ENCODE measurements around the gene ADAM12.
"Not testable (repeated sequence)": the region's sequence is repeated elsewhere in the genome, so short reads cannot be mapped to it uniquely, and the experiment has no call there.

ADAM12 gene

DNA sequence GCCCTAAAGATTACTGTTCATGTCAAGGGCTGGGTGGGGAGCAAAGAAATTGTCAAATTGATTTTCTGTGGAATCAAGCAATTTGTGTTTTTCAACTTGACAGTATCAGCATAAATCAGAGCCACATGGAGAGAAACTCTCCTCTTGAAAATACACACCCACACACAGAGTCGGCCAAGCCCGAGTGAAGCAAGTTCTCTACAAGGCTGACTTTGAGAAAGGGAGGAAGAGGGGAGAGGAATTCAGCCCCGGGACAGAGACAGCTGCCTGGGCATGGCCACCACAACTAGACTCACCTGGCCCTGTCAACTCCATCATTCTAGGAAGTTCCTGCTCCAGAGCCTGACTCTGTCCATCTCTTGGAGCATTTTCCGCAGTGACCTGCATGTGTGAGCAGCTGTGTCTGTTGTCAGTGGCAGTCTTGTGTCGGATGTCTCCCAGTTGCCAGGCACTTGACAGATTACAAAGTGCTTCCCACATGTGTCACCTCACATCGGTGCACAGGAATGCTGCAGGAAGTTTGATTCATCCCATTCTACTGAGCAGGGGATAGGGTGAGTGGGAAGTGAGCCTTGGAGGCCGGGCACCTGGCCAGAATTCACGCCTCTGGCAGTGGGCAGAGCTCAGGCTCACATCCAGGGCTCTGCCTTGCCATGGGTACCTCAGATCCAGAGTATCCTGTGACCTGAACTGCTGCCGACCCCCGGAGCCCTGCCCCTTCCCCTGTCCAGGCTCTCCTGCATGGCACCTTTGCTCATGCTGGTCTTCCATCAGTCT is 37.9 kb downstream of the ADAM12 start:
- DNase-seq, result no peak
- Histone ChIP-seq H3K27ac (ENCODE audit: insufficient read depth, low read length, poor library complexity, severe bottlenecking) (no peak overlapping the region), H3K9me3 (ENCODE audit: control insufficient read depth, low read length) (no peaks in the 10 kb centered on the region), H3K36me3 (ENCODE audit: control insufficient read depth, insufficient read depth, low read length) (no peaks in the 10 kb centered on the region), H3K4me3 (ENCODE audit: insufficient read depth, low read depth, low read length, poor library complexity, severe bottlenecking) (no peak overlapping the region), H3K27me3 (replicated peaks; ENCODE audit: control insufficient read depth, insufficient read depth, low read length, poor library complexity, severe bottlenecking) (no peaks in the 10 kb centered on the region), H3K4me1 (ENCODE audit: control insufficient read depth, insufficient read depth, low read length, poor library complexity, severe bottlenecking) (no peaks in the 10 kb centered on the region)

DNA sequence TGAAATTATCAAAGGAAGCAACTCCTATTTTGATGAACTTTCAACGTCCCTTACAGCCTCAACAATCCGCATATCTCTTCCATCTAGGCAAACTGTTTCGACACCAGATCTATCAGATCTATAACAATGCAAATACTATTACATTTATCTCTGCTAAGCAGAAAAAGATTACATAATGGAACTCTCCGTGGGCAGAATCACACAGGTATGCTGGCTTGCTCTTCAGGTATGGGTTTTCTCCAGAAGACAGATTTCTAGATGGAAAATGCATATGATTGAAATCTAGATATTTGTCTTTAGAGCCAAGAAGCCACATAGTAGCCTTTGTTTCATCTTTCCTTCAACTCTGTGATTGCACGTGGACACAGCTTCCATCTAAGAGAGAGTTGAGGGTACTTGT is 38.6 kb downstream of the ADAM12 start:
- no peaks in the 10 kb centered on the region for H3K9me3 ChIP-seq (ENCODE audit: control insufficient read depth, low read length)
- no peaks in the 10 kb centered on the region for H3K36me3 ChIP-seq (ENCODE audit: control insufficient read depth, insufficient read depth, low read length)
- no peak for DNase-seq
- no peaks in the 10 kb centered on the region for H3K4me1 ChIP-seq (ENCODE audit: control insufficient read depth, insufficient read depth, low read length, poor library complexity, severe bottlenecking)
- no peak overlapping the region for H3K27ac ChIP-seq (ENCODE audit: insufficient read depth, low read length, poor library complexity, severe bottlenecking)
- H3K27me3 ChIP-seq (replicated peaks; ENCODE audit: control insufficient read depth, insufficient read depth, low read length, poor library complexity, severe bottlenecking), result no peaks in the 10 kb centered on the region
- H3K4me3 ChIP-seq (ENCODE audit: insufficient read depth, low read depth, low read length, poor library complexity, severe bottlenecking), result no peak overlapping the region

DNA sequence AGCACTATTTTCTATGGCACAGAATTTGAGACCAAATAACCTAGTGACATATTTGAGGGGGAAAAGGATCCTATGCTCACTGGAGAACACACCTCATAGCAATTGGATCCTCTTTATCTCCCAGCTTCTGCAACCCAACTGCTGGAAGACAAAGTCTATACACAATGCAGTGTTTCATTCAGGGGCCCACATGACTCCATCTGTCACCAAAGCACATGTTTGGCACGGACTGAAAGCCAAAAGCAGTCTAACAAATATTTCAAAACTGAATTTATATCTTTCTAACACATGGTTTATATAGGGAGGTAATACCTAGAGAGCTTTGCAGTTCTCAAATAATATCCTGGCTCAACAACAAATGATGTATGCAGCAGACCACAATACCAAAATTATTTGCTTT is 39.2 kb downstream of the ADAM12 start:
- no peak overlapping the region for H3K4me3 ChIP-seq (ENCODE audit: insufficient read depth, low read depth, low read length, poor library complexity, severe bottlenecking)
- H3K4me1 ChIP-seq (ENCODE audit: control insufficient read depth, insufficient read depth, low read length, poor library complexity, severe bottlenecking), result no peaks in the 10 kb centered on the region
- DNase-seq, result no peak
- H3K36me3 ChIP-seq (ENCODE audit: control insufficient read depth, insufficient read depth, low read length), result no peaks in the 10 kb centered on the region
- no peak overlapping the region for H3K27ac ChIP-seq (ENCODE audit: insufficient read depth, low read length, poor library complexity, severe bottlenecking)
- H3K9me3 ChIP-seq (ENCODE audit: control insufficient read depth, low read length), result no peaks in the 10 kb centered on the region
- no peaks in the 10 kb centered on the region for H3K27me3 ChIP-seq (replicated peaks; ENCODE audit: control insufficient read depth, insufficient read depth, low read length, poor library complexity, severe bottlenecking)

DNA sequence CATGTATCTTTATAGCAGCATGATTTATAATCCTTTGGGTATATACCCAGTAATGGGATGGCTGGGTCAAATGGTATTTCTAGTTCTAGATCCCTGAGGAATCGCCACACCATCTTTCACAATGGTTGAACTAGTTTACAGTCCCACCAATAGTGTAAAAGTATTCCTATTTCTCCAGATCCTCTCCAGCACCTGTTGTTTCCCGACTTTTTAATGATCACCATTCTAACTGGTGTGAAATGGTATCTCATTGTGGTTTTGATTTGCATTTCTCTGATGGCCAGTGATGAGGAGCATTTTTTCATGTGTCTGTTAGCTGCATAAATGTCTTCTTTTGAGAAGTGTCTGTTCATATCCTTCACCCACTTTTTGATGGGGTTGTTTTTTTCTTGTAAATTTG is 44.8 kb downstream of the ADAM12 start:
- H3K27me3 ChIP-seq (replicated peaks; ENCODE audit: control insufficient read depth, insufficient read depth, low read length, poor library complexity, severe bottlenecking); DNase-seq; H3K9me3 ChIP-seq (ENCODE audit: control insufficient read depth, low read length); H3K4me3 ChIP-seq (ENCODE audit: insufficient read depth, low read depth, low read length, poor library complexity, severe bottlenecking); H3K4me1 ChIP-seq (ENCODE audit: control insufficient read depth, insufficient read depth, low read length, poor library complexity, severe bottlenecking); H3K36me3 ChIP-seq (ENCODE audit: control insufficient read depth, insufficient read depth, low read length); H3K27ac ChIP-seq (ENCODE audit: insufficient read depth, low read length, poor library complexity, severe bottlenecking): not testable (repeated sequence)

DNA sequence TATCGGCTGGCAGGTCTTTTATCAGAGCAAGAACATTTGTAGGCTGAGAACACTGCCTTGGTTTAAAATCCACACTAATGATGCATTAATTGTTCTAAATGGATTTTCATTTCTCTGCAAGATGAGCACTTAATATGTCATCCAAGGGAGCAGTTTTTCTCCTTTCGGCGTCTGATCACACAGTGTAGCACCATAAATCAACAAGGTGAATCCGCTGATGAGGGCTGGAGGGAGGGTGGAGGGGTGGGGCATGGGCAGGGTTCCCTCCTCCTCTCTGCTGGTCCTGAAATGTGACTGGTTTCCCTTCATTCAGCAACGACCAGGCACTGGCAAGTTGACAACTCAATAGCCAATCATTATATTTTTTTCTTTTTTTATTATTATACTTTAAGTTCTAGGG is 45.6 kb downstream of the ADAM12 start:
- Histone ChIP-seq H3K9me3 (ENCODE audit: control insufficient read depth, low read length) (no peaks in the 10 kb centered on the region), H3K36me3 (ENCODE audit: control insufficient read depth, insufficient read depth, low read length) (no peaks in the 10 kb centered on the region), H3K4me1 (ENCODE audit: control insufficient read depth, insufficient read depth, low read length, poor library complexity, severe bottlenecking) (no peaks in the 10 kb centered on the region), H3K4me3 (ENCODE audit: insufficient read depth, low read depth, low read length, poor library complexity, severe bottlenecking) (no peak overlapping the region), H3K27ac (ENCODE audit: insufficient read depth, low read length, poor library complexity, severe bottlenecking) (no peak overlapping the region), H3K27me3 (replicated peaks; ENCODE audit: control insufficient read depth, insufficient read depth, low read length, poor library complexity, severe bottlenecking) (no peaks in the 10 kb centered on the region)
- no peak for DNase-seq

DNA sequence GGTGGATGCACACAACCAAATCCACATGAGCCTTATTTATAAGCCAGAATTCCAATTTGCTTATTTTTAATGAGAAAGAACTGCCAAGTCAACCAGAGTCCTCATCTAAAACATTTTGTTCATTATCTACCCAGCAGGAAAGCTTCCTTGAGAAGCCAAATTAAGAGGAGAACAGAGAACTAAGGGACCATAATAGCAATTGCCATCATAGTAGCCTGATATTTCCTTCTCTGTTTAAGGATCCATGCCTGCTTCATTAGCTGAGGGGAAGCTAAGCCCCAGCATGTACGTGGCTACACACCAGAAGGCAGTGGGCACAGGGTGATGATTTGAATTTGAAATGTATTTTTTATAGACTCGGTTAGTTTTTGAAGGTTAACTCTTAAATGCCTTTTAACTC is 46.8 kb downstream of the ADAM12 start:
- H3K27me3 ChIP-seq (replicated peaks; ENCODE audit: control insufficient read depth, insufficient read depth, low read length, poor library complexity, severe bottlenecking), result no peaks in the 10 kb centered on the region
- H3K9me3 ChIP-seq (ENCODE audit: control insufficient read depth, low read length), result no peaks in the 10 kb centered on the region
- H3K4me1 ChIP-seq (ENCODE audit: control insufficient read depth, insufficient read depth, low read length, poor library complexity, severe bottlenecking), result no peaks in the 10 kb centered on the region
- no peak overlapping the region for H3K27ac ChIP-seq (ENCODE audit: insufficient read depth, low read length, poor library complexity, severe bottlenecking)
- DNase-seq, result no peak
- no peak overlapping the region for H3K4me3 ChIP-seq (ENCODE audit: insufficient read depth, low read depth, low read length, poor library complexity, severe bottlenecking)
- no peaks in the 10 kb centered on the region for H3K36me3 ChIP-seq (ENCODE audit: control insufficient read depth, insufficient read depth, low read length)

DNA sequence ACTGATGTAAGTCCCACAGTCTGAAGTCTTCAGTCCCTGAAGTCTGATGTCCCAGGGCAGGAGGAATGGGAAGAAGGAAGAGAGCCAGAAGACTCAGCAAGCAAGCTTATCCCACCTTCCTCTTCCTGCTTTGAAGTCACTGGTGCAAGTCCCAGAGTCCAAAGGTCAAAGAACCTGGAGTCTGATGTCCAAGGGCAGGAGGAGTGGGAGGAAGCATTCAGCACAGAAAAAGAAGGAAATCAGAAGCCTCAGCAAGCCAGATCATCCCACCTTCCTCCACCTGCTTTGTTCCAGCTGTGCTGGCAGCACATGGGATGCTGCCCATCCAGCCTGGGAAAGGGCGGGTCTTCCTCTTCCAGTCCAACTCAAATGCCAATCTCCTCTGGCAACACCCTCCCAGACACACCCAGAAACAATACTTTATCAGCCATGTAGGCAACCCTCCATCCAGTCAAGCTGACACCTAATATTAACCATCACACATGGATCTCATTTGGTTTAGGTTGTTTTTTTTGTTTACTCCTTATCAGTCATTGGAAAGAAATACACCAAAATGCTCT is 50.9 kb downstream of the ADAM12 start:
- no peak for DNase-seq
- H3K36me3 ChIP-seq (ENCODE audit: control insufficient read depth, insufficient read depth, low read length), result no peaks in the 10 kb centered on the region
- no peak overlapping the region for H3K4me3 ChIP-seq (ENCODE audit: insufficient read depth, low read depth, low read length, poor library complexity, severe bottlenecking)
- no peaks in the 10 kb centered on the region for H3K4me1 ChIP-seq (ENCODE audit: control insufficient read depth, insufficient read depth, low read length, poor library complexity, severe bottlenecking)
- H3K27ac ChIP-seq (ENCODE audit: insufficient read depth, low read length, poor library complexity, severe bottlenecking), result no peak overlapping the region
- H3K9me3 ChIP-seq (ENCODE audit: control insufficient read depth, low read length), result no peaks in the 10 kb centered on the region
- H3K27me3 ChIP-seq (replicated peaks; ENCODE audit: control insufficient read depth, insufficient read depth, low read length, poor library complexity, severe bottlenecking), result no peaks in the 10 kb centered on the region

DNA sequence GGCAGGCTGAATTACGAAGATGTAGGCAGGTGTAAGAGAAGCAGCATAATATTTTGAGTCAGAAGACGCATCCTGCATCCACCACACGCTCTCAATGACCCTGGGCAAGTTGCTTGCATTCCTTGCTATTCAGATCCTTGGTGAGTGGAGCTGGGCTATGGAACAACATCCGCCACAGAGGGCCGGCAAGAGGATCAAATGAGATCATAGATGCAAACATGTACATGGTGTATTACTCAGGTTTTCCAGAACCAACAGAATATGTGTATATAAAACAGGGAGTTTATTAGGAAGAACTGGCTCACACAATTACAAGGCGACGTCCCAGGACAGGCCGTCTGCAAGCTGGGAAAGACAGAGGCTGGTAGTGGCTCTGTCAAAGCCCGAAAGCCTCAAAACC is 51.5 kb downstream of the ADAM12 start:
- Histone ChIP-seq H3K4me3 (ENCODE audit: insufficient read depth, low read depth, low read length, poor library complexity, severe bottlenecking) (no peak overlapping the region), H3K4me1 (ENCODE audit: control insufficient read depth, insufficient read depth, low read length, poor library complexity, severe bottlenecking) (no peaks in the 10 kb centered on the region)
- no peak for DNase-seq

DNA sequence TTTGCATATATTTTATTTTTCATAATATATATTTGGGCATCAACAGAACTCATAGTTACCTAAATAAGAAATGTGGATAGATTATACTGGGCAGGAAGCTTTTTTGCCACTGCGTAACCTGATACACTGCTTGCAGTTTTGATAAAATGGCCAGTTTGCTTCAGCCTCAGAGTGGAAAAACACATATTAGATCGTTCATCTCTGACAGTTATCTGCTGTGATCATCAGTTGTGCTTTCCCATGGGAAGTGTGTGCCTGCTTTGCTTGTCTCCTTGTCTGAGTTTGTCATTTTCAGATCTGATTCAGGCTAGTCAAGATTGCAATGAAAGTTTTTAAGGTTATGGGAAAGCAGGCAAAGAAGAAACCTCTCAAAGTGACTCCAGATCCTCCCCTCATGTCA is 54.0 kb downstream of the ADAM12 start:
- H3K4me3 ChIP-seq (ENCODE audit: insufficient read depth, low read depth, low read length, poor library complexity, severe bottlenecking), result no peak overlapping the region
- no peak for DNase-seq
- H3K27me3 ChIP-seq (replicated peaks; ENCODE audit: control insufficient read depth, insufficient read depth, low read length, poor library complexity, severe bottlenecking), result no peaks in the 10 kb centered on the region
- no peaks in the 10 kb centered on the region for H3K9me3 ChIP-seq (ENCODE audit: control insufficient read depth, low read length)
- no peak overlapping the region for H3K27ac ChIP-seq (ENCODE audit: insufficient read depth, low read length, poor library complexity, severe bottlenecking)
- no peaks in the 10 kb centered on the region for H3K4me1 ChIP-seq (ENCODE audit: control insufficient read depth, insufficient read depth, low read length, poor library complexity, severe bottlenecking)
- H3K36me3 ChIP-seq (ENCODE audit: control insufficient read depth, insufficient read depth, low read length), result no peaks in the 10 kb centered on the region

More for the DNA sequence above, 51.5 kb downstream of the ADAM12 start:
- Histone ChIP-seq H3K36me3 (ENCODE audit: control insufficient read depth, insufficient read depth, low read length) (no peaks in the 10 kb centered on the region), H3K27me3 (replicated peaks; ENCODE audit: control insufficient read depth, insufficient read depth, low read length, poor library complexity, severe bottlenecking) (no peaks in the 10 kb centered on the region), H3K9me3 (ENCODE audit: control insufficient read depth, low read length) (no peaks in the 10 kb centered on the region), H3K27ac (ENCODE audit: insufficient read depth, low read length, poor library complexity, severe bottlenecking) (no peak overlapping the region)

DNA sequence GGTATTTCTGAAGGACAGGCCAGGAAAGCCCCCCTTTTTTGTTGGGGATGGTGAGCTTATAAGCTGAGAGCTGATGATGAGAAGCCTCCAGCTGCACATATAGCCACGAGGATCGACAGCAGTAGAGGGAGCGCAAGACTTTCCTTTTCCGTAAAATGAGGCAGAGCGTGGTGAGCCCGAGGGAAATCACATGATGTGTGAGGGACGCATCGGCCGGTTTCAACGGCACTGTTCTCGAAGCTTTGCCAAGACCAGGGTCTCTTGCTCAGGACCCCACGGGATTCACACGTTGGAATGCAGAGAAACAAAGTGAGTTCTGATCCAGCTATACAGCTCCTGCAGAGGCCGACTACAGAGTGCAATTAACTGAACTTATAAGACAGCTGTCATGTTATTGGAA is 55.7 kb downstream of the ADAM12 start:
- no peak for DNase-seq
- no peaks in the 10 kb centered on the region for H3K4me1 ChIP-seq (ENCODE audit: control insufficient read depth, insufficient read depth, low read length, poor library complexity, severe bottlenecking)
- no peaks in the 10 kb centered on the region for H3K36me3 ChIP-seq (ENCODE audit: control insufficient read depth, insufficient read depth, low read length)
- no peaks in the 10 kb centered on the region for H3K27me3 ChIP-seq (replicated peaks; ENCODE audit: control insufficient read depth, insufficient read depth, low read length, poor library complexity, severe bottlenecking)
- H3K9me3 ChIP-seq (ENCODE audit: control insufficient read depth, low read length), result no peaks in the 10 kb centered on the region
- no peak overlapping the region for H3K27ac ChIP-seq (ENCODE audit: insufficient read depth, low read length, poor library complexity, severe bottlenecking)
- H3K4me3 ChIP-seq (ENCODE audit: insufficient read depth, low read depth, low read length, poor library complexity, severe bottlenecking), result no peak overlapping the region
